ENCODE measurements around the gene RHOBTB1. TPM values are rescaled to one million over a fixed set of nuclear protein-coding genes. Genes with fewer than 3 reads are reported as not detected.

RHOBTB1 gene
- polyA plus RNA-seq, 1 experiment, result 17.3 TPM

DNA sequence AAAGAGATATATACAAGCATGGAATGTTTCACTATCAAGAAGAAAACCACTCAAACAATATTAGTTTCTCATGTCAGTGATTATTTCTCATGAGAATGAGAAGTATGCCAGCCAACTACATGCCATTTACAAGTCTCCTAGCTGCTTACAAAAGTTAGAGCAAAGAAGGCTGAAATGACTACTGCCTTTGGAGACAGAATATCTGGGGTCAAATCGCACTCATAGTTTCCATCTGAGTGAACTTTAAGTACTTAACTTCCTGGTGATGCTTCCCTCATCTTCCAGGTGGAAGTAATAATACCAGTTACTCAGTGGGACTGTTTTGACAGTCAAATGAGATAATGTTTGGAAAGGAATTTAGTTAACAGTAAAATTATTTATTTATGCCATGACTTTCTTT is 42.0 kb upstream of the RHOBTB1 start:
- no peaks in the 10 kb centered on the region for H3K27me3 ChIP-seq (ENCODE audit: control insufficient read depth, insufficient read depth, low read length)
- ChIA-PET POLR2A (no interaction called here), CTCF (no interaction called here)
- TF ChIP-seq CTCF (IDR thresholded peaks at IDR 0.05; ENCODE audit: insufficient read depth, low read depth, low read length), result no peak
- no peak for DNase-seq (ENCODE audit: low read depth)
- H3K4me3 ChIP-seq (ENCODE audit: low read depth, low read length), result no peak overlapping the region
- no peaks in the 10 kb centered on the region for H3K36me3 ChIP-seq (ENCODE audit: control insufficient read depth, insufficient read depth, low read length)

GRCh38 chr10:60980997-60981396 is 37.0 kb upstream of the RHOBTB1 start:
- Histone ChIP-seq H3K36me3 (ENCODE audit: control insufficient read depth, insufficient read depth, low read length) (no peaks in the 10 kb centered on the region), H3K4me3 (ENCODE audit: low read depth, low read length) (no peak overlapping the region), H3K27me3 (ENCODE audit: control insufficient read depth, insufficient read depth, low read length) (no peaks in the 10 kb centered on the region)
- no peak for TF ChIP-seq CTCF (IDR thresholded peaks at IDR 0.05; ENCODE audit: insufficient read depth, low read depth, low read length)
- POLR2A ChIA-PET, result no interaction called here
- no peak for DNase-seq (ENCODE audit: low read depth)
- CTCF ChIA-PET, result interaction anchor here (1.8 kb wide), 1 partner anchor 96 kb away, joined by 3 read pairs; no protein-coding TSS in a partner anchor

GRCh38 chr10:60979667-60980104 is 35.7 kb upstream of the RHOBTB1 start:
- ChIA-PET CTCF (interaction anchor here (1.8 kb wide), 1 partner anchor 94 kb away, joined by 3 read pairs; no protein-coding TSS in a partner anchor), POLR2A (no interaction called here)
- Histone ChIP-seq H3K4me3 (ENCODE audit: low read depth, low read length) (no peak overlapping the region), H3K36me3 (ENCODE audit: control insufficient read depth, insufficient read depth, low read length) (no peaks in the 10 kb centered on the region), H3K27me3 (ENCODE audit: control insufficient read depth, insufficient read depth, low read length) (no peaks in the 10 kb centered on the region)
- no peak for TF ChIP-seq CTCF (IDR thresholded peaks at IDR 0.05; ENCODE audit: insufficient read depth, low read depth, low read length)
- DNase-seq (ENCODE audit: low read depth), result no peak

- CTCF ChIA-PET, result no interaction called here
- POLR2A ChIA-PET, result no interaction called here
Measured at GRCh38 chr10:60978287-60979115, 34.5 kb upstream of the RHOBTB1 start.

More at GRCh38 chr10:60978287-60979115, 34.5 kb upstream of the RHOBTB1 start:
- DNase-seq (ENCODE audit: low read depth), result no peak
- Histone ChIP-seq H3K4me3 (ENCODE audit: low read depth, low read length) (no peak overlapping the region), H3K27me3 (ENCODE audit: control insufficient read depth, insufficient read depth, low read length) (no peaks in the 10 kb centered on the region), H3K36me3 (ENCODE audit: control insufficient read depth, insufficient read depth, low read length) (no peaks in the 10 kb centered on the region)
- no peak for TF ChIP-seq CTCF (IDR thresholded peaks at IDR 0.05; ENCODE audit: insufficient read depth, low read depth, low read length)

Measured in BJ (cell line).